Esophagus squamous epithelium (tissue), 5 donors: Measurements from ENCODE around the gene PINLYP. TPM values are rescaled to one million over a fixed set of nuclear protein-coding genes. Genes with fewer than 3 reads are reported as not detected.

Experiments used
- DNase-seq: peaks from one replicate; lab custom pipeline; 2025; lab: John Stamatoyannopoulos, UW
- H3K27ac ChIP-seq, 4 donors: fragments of 200-600 bp; sonication (generic); one replicate each; pipeline ENCODE4 v1.5.1; 2016 to 2019; ENCODE audit warnings: mild to moderate bottlenecking in 1 of 4
- H3K27me3 ChIP-seq, 4 donors: fragments of 200-600 bp; sonication (generic); 1 replicate in 3 of 4; 2 replicates in 1 of 4; pipeline versions ENCODE4 v1.5.1 to v1.6.0; 2017 to 2021; ENCODE audit warnings: antibody characterized with exemption in 1 of 4
- H3K36me3 ChIP-seq, 3 donors: fragments of 200-600 bp; sonication (generic); one replicate each; pipeline ENCODE4 v1.5.1; 2016 to 2019
- H3K4me1 ChIP-seq, 3 donors: fragments of 200-600 bp; sonication (generic); one replicate each; pipeline ENCODE4 v1.5.1; 2017 to 2019
- H3K4me3 ChIP-seq, 4 donors: fragments of 200-600 bp; sonication (generic); 1 replicate in 3 of 4; 2 replicates in 1 of 4; pipeline ENCODE4 v1.5.1; 2016 to 2019; ENCODE audit warnings: mild to moderate bottlenecking in 2 of 4, moderate library complexity in 1 of 4
- H3K9me3 ChIP-seq, 3 donors: fragments of 200-600 bp; sonication (generic); one replicate each; pipeline ENCODE4 v1.5.1; 2016 to 2019
- POLR2A ChIP-seq, 4 donors: fragments of 450-650 bp; IDR thresholded peaks; one replicate each; pipeline ENCODE4 v1.6.1; 2017; ENCODE audit warnings: antibody characterized with exemption in 4 of 4, mild to moderate bottlenecking in 4 of 4, moderate library complexity in 3 of 4
- WGBS, 2 donors: methylation state at CpG; one replicate each; pipeline ENCODE4 v1.1.5; 2018; 5-methylcytosine and 5-hydroxymethylcytosine counted together
- intact Hi-C: fragments of 100-400 bp; cut with DNase I; formaldehyde crosslinking; loops from one replicate; pipeline ENCODE4 v1.15.0; 2022
- total RNA-seq, 4 donors: library from RNA; depleted of rRNA; stranded (reverse); fragments of >200 nt; gene quantifications; one replicate each; pipeline ENCODE4 v1.1.0, GENCODE V29; 2016
- TF ChIP-seq, protein P1 (sequence below), 6 experiments: fragments of 450-650 bp in 4 of 6; fragments of 200-600 bp in 2 of 6; sonication (generic) in 2 of 6; IDR thresholded peaks; one replicate each; pipeline ENCODE4 v1.5.1; 2016 to 2019; ENCODE audit warnings: antibody characterized with exemption in 6 of 6, mild to moderate bottlenecking in 4 of 6, moderate library complexity in 4 of 6
- donor health status: DM: yes; HTN: yes; CAD: no.

Gene PINLYP
- total RNA-seq, 4 donors from 2014 or later = 1.9 to 23.3 (median 9.3) TPM

DNA sequence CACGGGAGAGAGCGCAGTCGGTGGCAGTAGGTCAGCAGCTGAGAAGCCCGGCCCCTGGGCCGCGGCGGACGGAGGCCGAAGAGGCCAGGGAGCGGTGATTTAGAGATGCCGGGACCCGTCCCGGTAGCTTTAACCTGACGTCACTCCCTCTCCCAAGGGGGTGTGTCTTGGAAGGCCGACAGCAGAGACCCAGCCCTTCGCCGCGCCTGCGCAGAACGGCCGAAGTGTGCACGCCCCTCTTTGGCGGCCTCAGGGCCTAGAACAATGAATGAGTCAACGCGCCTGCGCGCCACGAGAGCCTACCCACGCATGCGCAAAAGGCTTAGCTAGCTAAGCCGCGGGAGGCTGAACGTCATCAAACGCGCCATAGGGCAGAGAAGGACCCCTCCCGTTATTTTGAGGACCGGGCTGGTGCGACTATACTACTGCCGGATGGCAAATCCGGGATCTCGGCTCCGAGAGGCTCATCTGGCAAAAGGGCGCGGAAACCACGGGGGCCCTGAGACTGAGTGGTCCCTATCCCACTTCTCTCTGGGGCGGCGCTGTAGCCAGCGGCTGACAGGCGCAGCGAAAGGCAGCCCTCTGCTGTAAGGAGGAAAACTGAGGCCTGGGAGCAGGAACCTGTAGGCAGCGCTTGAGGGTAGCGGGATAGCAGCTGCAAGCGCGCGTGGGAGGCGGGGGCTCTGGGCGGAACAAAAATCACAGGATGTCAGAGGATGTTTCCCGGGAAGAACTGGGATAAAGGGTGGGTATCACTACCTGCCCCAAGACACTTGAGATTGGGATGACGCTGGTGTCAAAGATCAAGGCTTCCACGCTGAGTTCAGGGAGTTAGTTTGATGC is 20.6 kb downstream of the PINLYP start, which contains the start of the genes IRGQ and ZNF576:
TSS of gene IRGQ (minus strand) at position 136 of the 843 bp plus-strand sequence. CDS start 796 bp downstream, outside the sequence.
TSS of gene ZNF576 (plus strand) at position 597 of the 843 bp plus-strand sequence. CDS start 514 bp downstream, outside the sequence.
- Histone ChIP-seq H3K9me3 (no peaks in the 10 kb centered on the region), H3K36me3 (peaks cover 13 to 64% (median 22%) of the 10 kb centered on the region in 3 donors), H3K27ac (peak within 1 kb of the TSS; percentile 91 to 99 (median 98)), H3K4me3 (peak within 1 kb of the TSS; percentile 49 to 82 (median 74)), H3K4me1 (peaks cover 27 to 54% (median 29%) of the 10 kb centered on the region in 3 donors), H3K27me3 (no peaks in the 10 kb centered on the region)
- whole genome bisulfite sequencing, 2 donors = 0% methylated on average over 3 to 40 of the region's 60 CpGs
- intact Hi-C loops = loop anchor here (10.0 kb wide), 1 partner anchor 61 kb away; the partner anchor contains the start of gene ZNF575
- TF ChIP-seq, protein P1, sequence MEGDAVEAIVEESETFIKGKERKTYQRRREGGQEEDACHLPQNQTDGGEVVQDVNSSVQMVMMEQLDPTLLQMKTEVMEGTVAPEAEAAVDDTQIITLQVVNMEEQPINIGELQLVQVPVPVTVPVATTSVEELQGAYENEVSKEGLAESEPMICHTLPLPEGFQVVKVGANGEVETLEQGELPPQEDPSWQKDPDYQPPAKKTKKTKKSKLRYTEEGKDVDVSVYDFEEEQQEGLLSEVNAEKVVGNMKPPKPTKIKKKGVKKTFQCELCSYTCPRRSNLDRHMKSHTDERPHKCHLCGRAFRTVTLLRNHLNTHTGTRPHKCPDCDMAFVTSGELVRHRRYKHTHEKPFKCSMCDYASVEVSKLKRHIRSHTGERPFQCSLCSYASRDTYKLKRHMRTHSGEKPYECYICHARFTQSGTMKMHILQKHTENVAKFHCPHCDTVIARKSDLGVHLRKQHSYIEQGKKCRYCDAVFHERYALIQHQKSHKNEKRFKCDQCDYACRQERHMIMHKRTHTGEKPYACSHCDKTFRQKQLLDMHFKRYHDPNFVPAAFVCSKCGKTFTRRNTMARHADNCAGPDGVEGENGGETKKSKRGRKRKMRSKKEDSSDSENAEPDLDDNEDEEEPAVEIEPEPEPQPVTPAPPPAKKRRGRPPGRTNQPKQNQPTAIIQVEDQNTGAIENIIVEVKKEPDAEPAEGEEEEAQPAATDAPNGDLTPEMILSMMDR (IDR thresholded peaks at IDR 0.05) = peak in 3 of 6 experiments; percentile 6 to 17 (median 15)
- TF ChIP-seq POLR2A (IDR thresholded peaks at IDR 0.05) = peak in 3 of 4 donors; percentile 58 to 90 (median 79)
- DNase-seq = peak; percentile 92

DNA sequence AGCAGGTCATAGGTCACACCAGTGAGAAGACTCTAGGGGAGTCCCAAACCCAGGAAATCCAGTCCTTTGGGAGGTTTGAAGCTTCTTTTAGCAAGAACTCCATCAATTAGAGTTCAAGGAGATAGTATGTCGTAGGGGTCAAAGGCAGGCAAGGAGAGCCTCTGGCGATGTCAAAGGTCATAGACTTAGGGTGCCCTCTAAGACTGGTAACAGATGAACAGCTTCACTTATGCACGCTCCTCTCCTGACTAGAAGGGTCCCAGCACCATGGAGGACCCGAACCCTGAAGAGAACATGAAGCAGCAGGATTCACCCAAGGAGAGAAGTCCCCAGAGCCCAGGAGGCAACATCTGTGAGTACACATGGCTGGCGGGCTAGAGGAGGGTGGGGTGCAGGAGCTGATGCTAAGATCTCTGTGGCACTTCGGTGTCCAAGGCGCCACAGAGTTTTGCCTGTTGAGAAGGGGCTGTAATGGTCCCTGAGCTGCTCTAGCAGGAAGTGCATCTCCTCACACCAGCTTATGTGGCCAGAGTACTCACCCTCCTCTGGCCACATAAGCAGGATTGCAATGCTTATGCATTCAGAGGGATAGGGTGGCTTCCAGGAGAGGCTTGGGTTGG is 21.4 kb downstream of the PINLYP start:
- TF ChIP-seq, protein P1 (IDR thresholded peaks at IDR 0.05) = no peak
- TF ChIP-seq POLR2A (IDR thresholded peaks at IDR 0.05) = no peak
- 13 to 15% methylated on average over 5 to 6 of the region's 7 CpGs for WGBS, 2 donors
- Histone ChIP-seq H3K27me3 (no peaks in the 10 kb centered on the region), H3K36me3 (peaks cover 13 to 64% (median 22%) of the 10 kb centered on the region in 3 donors), H3K27ac (peak overlapping the region; percentile 91 to 99 (median 98)), H3K9me3 (no peaks in the 10 kb centered on the region), H3K4me3 (peak overlapping the region; percentile 39 to 82 (median 74)), H3K4me1 (peaks cover 27 to 54% (median 29%) of the 10 kb centered on the region in 3 donors)
- intact Hi-C loops = loop anchor here (10.0 kb wide), 1 partner anchor 62 kb away; the partner anchor contains the start of gene ZNF575
- DNase-seq = no peak

DNA sequence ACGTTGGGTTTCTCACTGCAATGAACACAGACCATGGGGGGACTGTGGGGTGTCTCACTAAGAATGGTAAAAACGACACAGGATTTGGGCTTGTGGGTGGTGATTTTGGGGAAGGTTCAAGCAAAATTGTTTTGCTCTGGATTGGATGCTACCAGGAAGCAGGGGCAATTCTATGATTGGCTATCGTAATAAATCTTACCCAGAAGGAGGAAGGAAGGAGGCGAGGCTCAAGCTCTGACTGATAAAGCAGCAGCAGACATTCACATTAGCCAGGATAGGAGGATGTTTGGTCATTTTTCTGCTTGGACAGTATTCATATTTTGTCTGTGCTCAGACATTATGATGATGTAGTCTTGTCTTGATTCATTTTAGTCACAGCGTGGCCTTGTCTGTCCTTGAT is 22.3 kb downstream of the PINLYP start:
- no peaks in the 10 kb centered on the region for H3K9me3 ChIP-seq
- peak overlapping the region in 1 of 4 donors; percentile 99 for H3K27ac ChIP-seq
- intact Hi-C loops = loop anchor here (10.0 kb wide), 1 partner anchor 63 kb away; the partner anchor contains the start of gene ZNF575
- no peaks in the 10 kb centered on the region for H3K27me3 ChIP-seq
- H3K4me3 ChIP-seq = peak overlapping the region in 1 of 4 donors; percentile 82
- peaks cover 8 to 64% (median 15%) of the 10 kb centered on the region in 3 donors for H3K36me3 ChIP-seq
- H3K4me1 ChIP-seq = peaks cover 27 to 53% (median 29%) of the 10 kb centered on the region in 3 donors
- DNase-seq = no peak
- TF ChIP-seq, protein P1 (IDR thresholded peaks at IDR 0.05) = no peak
- no peak for TF ChIP-seq POLR2A (IDR thresholded peaks at IDR 0.05)
- WGBS, 2 donors = 38 to 39% methylated on average over 5 of the region's 5 CpGs

DNA sequence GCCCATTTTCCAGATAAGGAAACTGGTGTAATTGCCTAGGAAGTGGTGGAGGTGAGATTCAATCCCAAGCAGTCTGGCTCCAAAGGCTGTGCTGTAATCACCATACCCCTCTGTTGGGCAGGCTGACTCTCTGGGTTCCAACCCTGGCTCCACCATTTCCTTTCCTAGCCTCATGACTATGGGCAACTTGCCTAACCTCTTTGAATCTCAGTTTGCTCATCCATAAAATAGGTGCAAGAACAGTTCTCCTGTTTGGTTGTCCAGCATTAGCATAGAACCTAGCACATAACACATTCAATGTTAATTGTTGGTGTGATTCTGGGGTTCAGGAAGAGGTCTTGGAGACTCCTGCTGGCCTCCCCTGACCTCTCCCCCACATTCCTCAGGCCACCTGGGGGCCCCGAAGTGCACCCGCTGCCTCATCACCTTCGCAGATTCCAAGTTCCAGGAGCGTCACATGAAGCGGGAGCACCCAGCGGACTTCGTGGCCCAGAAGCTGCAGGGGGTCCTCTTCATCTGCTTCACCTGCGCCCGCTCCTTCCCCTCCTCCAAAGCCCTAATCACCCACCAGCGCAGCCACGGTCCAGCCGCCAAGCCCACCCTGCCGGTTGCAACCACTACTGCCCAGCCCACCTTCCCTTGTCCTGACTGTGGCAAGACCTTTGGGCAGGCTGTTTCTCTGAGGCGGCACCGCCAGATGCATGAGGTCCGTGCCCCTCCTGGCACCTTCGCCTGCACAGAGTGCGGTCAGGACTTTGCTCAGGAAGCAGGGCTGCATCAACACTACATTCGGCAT is 23.0 kb downstream of the PINLYP start:
- Histone ChIP-seq H3K27ac (no peak overlapping the region), H3K36me3 (peaks cover 2 to 59% (median 9%) of the 10 kb centered on the region in 3 donors), H3K27me3 (no peaks in the 10 kb centered on the region), H3K9me3 (no peaks in the 10 kb centered on the region), H3K4me1 (peaks cover 27 to 46% (median 29%) of the 10 kb centered on the region in 3 donors), H3K4me3 (no peak overlapping the region)
- intact Hi-C loops = loop anchor here (10.0 kb wide), 1 partner anchor 64 kb away; the partner anchor contains the start of gene ZNF575
- DNase-seq = no peak
- no peak for TF ChIP-seq POLR2A (IDR thresholded peaks at IDR 0.05)
- TF ChIP-seq, protein P1 (IDR thresholded peaks at IDR 0.05) = no peak
- WGBS, 2 donors = 94 to 95% methylated on average over 13 to 14 of the region's 19 CpGs
